Measurements from ENCODE around the gene CNOT4.

- TF ChIP-seq RORA (CRISPR knock-in tag; IDR thresholded peaks at IDR 0.05): no peak
- TF ChIP-seq FOSL1 (CRISPR knock-in tag; IDR thresholded peaks at IDR 0.05; ENCODE audit: borderline replicate concordance): no peak
- TF ChIP-seq MAFF (IDR thresholded peaks at IDR 0.05; ENCODE audit: low read depth, low read length): no peak
- no peak for TF ChIP-seq ZNF441 (CRISPR knock-in tag; IDR thresholded peaks at IDR 0.05; ENCODE audit: borderline replicate concordance)
- TF ChIP-seq POLR2AphosphoS5 (IDR thresholded peaks at IDR 0.05; ENCODE audit: low read depth, low read length): no peak
- TF ChIP-seq ISL2 (CRISPR knock-in tag; IDR thresholded peaks at IDR 0.05): no peak
- TF ChIP-seq MYNN (CRISPR knock-in tag; IDR thresholded peaks at IDR 0.05; ENCODE audit: low read depth): no peak
- TF ChIP-seq CTCF (CRISPR knock-in tag; IDR thresholded peaks at IDR 0.05): peak; percentile 68
- no peak for TF ChIP-seq NFE2L2 (IDR thresholded peaks at IDR 0.05; ENCODE audit: low read length)
- no peak for TF ChIP-seq SNRNP70 (IDR thresholded peaks at IDR 0.05; ENCODE audit: low read depth, low read length)
- TF ChIP-seq FOXJ3 (CRISPR knock-in tag; IDR thresholded peaks at IDR 0.05; ENCODE audit: borderline replicate concordance): no peak
- TF ChIP-seq CHD4 (IDR thresholded peaks at IDR 0.05; ENCODE audit: borderline replicate concordance, low read length): no peak
- no peak for TF ChIP-seq ZNF362 (CRISPR knock-in tag; IDR thresholded peaks at IDR 0.05; ENCODE audit: borderline replicate concordance)
Measured at GRCh38 chr7:135414850-135415439, 95.0 kb downstream of the CNOT4 start.

Measured in HepG2 (cell line).